Smooth muscle cell (in vitro differentiated cells): Measurements from ENCODE around the gene EIF5A. TPM values are rescaled to one million over a fixed set of nuclear protein-coding genes. Genes with fewer than 3 reads are reported as not detected.

Experiments used
- DNase-seq: peaks from one replicate; lab custom pipeline; 2025; ENCODE audit not compliant: unreplicated experiment; lab: John Stamatoyannopoulos, UW
- H2AFZ ChIP-seq: fragments of 200-600 bp; sonication (generic); 2 replicates; pipeline ENCODE4 v1.6.0; 2016; ENCODE audit warnings: antibody characterized with exemption, low read depth, mild to moderate bottlenecking
- H3F3A ChIP-seq: fragments of 200-600 bp; sonication (generic); 2 replicates; pipeline ENCODE4 v1.6.0; 2017; ENCODE audit warnings: antibody characterized with exemption, low read depth
- H3K27ac ChIP-seq: fragments of 200-600 bp; sonication (generic); 2 replicates; pipeline ENCODE4 v1.5.1; 2016; ENCODE audit warnings: low read depth, mild to moderate bottlenecking
- H3K27me3 ChIP-seq: fragments of 200-600 bp; sonication (generic); 2 replicates; pipeline ENCODE4 v1.6.1; 2016; ENCODE audit warnings: low read depth, mild to moderate bottlenecking
- H3K36me3 ChIP-seq: fragments of 200-600 bp; sonication (generic); 2 replicates; pipeline ENCODE4 v1.5.1; 2016; ENCODE audit warnings: low read depth
- H3K4me1 ChIP-seq: fragments of 200-600 bp; sonication (generic); 2 replicates; pipeline ENCODE4 v1.5.1; 2016; ENCODE audit warnings: low read depth
- H3K4me2 ChIP-seq: fragments of 200-600 bp; sonication (generic); 2 replicates; pipeline ENCODE4 v1.6.0; 2016; ENCODE audit warnings: mild to moderate bottlenecking
- H3K4me3 ChIP-seq: fragments of 200-600 bp; sonication (generic); 2 replicates; pipeline ENCODE4 v1.5.1; 2016; ENCODE audit warnings: mild to moderate bottlenecking
- H3K79me2 ChIP-seq: fragments of 200-600 bp; sonication (generic); 2 replicates; pipeline ENCODE4 v1.6.0; 2016; ENCODE audit warnings: low read depth, mild to moderate bottlenecking
- H3K9ac ChIP-seq: fragments of 200-600 bp; sonication (generic); 2 replicates; pipeline ENCODE4 v1.6.0; 2016; ENCODE audit warnings: low read depth
- H3K9me3 ChIP-seq: fragments of 200-600 bp; sonication (generic); replicated peaks from 2 replicates; pipeline ENCODE4 v1.5.1; 2016; ENCODE audit warnings: low read depth
- H4K20me1 ChIP-seq: fragments of 200-600 bp; sonication (generic); 2 replicates; pipeline ENCODE4 v1.6.0; 2016; ENCODE audit warnings: low read depth
- WGBS: methylation state at CpG from one replicate; pipeline ENCODE4 v1.1.7; 2016; ENCODE audit warnings: low lambda C conversion rate; 5-methylcytosine and 5-hydroxymethylcytosine counted together
- polyA plus RNA-seq: library from polyadenylated mRNA; unstranded; fragments of >200 nt; fragmentation: Nextera tagmentation; extraction: Ambion mirVana; gene quantifications from 2 replicates; pipeline ENCODE4 v1.2.1, GENCODE V29; 2016
- total RNA-seq: library from RNA; depleted of rRNA; stranded (reverse); fragments of >200 nt; gene quantifications from 2 replicates; pipeline ENCODE4 v1.2.3, GENCODE V29; 2014
- TF ChIP-seq, protein P1 (sequence below): fragments of 200-600 bp; sonication (generic); IDR thresholded peaks from 2 replicates; pipeline ENCODE4 v1.5.1; 2017; ENCODE audit warnings: borderline replicate concordance, mild to moderate bottlenecking, antibody characterized with exemption; ENCODE audit not compliant: insufficient read depth, poor library complexity, severe bottlenecking

EIF5A gene
- total and polyA plus RNA-seq, 2 experiments from 2014 or later, result 323 to 797 TPM

DNA sequence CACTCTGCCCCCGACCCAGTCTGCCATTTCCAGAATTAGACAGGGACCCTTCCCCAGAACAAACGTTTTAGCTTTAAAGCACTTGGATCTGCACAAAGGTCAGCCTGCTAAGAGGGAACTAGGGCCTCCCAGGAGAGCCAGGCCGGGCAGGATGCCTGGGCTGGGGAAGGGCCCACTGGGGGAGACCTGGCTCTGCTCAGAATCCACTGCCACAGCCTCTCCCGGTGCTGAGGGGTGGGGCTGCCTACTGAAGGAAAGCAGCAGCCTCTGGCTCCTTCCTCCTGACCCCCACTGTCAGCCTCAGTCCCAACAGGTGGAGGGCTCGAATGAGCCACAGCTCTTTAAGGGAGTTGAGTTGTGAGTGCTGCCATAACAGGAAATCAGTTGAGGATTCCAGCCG is 14.7 kb upstream of the EIF5A start:
- Histone ChIP-seq H3K79me2 (no peaks in the 10 kb centered on the region), H3K9me3 (no peaks in the 10 kb centered on the region), H3K4me2 (no peak overlapping the region), H3F3A (peaks cover 8% of the 10 kb centered on the region), H3K4me3 (no peak overlapping the region), H4K20me1 (no peaks in the 10 kb centered on the region), H3K9ac (no peak overlapping the region), H3K27me3 (peaks cover 50% of the 10 kb centered on the region), H3K4me1 (no peaks in the 10 kb centered on the region), H2AFZ (no peak overlapping the region), H3K27ac (no peak overlapping the region), H3K36me3 (no peaks in the 10 kb centered on the region)
- WGBS, result 62% methylated on average over 6 of the region's 6 CpGs
- TF ChIP-seq, protein P1, sequence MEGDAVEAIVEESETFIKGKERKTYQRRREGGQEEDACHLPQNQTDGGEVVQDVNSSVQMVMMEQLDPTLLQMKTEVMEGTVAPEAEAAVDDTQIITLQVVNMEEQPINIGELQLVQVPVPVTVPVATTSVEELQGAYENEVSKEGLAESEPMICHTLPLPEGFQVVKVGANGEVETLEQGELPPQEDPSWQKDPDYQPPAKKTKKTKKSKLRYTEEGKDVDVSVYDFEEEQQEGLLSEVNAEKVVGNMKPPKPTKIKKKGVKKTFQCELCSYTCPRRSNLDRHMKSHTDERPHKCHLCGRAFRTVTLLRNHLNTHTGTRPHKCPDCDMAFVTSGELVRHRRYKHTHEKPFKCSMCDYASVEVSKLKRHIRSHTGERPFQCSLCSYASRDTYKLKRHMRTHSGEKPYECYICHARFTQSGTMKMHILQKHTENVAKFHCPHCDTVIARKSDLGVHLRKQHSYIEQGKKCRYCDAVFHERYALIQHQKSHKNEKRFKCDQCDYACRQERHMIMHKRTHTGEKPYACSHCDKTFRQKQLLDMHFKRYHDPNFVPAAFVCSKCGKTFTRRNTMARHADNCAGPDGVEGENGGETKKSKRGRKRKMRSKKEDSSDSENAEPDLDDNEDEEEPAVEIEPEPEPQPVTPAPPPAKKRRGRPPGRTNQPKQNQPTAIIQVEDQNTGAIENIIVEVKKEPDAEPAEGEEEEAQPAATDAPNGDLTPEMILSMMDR, result no peak
- no peak for DNase-seq

DNA sequence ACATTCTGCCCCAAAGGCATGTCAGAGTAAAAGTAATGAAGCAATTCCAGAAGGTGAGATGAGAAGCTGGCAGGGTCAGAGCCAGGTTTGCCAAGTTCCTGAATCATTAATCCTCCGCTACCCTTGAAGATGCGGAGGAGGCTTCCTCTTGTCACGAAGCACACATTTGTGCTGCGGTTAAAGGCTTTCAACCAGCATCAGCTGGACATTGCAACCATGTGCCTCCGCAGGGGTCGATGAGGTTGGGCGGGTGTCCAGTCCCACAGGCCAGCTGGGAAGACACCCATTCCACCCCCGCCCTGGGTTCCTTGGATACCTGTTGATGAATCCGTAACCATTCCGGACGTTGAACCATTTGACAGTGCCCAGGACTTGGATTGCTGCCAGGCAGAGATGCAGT is 14.3 kb upstream of the EIF5A start:
- H3K27ac ChIP-seq, result no peak overlapping the region
- H3K9ac ChIP-seq, result no peak overlapping the region
- no peak for DNase-seq
- H3K9me3 ChIP-seq, result no peaks in the 10 kb centered on the region
- no peak overlapping the region for H3K4me3 ChIP-seq
- no peaks in the 10 kb centered on the region for H3K36me3 ChIP-seq
- no peaks in the 10 kb centered on the region for H3K79me2 ChIP-seq
- TF ChIP-seq, protein P1, result no peak
- H3F3A ChIP-seq, result peaks cover 8% of the 10 kb centered on the region
- no peaks in the 10 kb centered on the region for H4K20me1 ChIP-seq
- H3K4me2 ChIP-seq, result no peak overlapping the region
- no peaks in the 10 kb centered on the region for H3K4me1 ChIP-seq
- 93% methylated on average over 11 of the region's 11 CpGs for WGBS
- peaks cover 50% of the 10 kb centered on the region for H3K27me3 ChIP-seq
- H2AFZ ChIP-seq, result no peak overlapping the region

DNA sequence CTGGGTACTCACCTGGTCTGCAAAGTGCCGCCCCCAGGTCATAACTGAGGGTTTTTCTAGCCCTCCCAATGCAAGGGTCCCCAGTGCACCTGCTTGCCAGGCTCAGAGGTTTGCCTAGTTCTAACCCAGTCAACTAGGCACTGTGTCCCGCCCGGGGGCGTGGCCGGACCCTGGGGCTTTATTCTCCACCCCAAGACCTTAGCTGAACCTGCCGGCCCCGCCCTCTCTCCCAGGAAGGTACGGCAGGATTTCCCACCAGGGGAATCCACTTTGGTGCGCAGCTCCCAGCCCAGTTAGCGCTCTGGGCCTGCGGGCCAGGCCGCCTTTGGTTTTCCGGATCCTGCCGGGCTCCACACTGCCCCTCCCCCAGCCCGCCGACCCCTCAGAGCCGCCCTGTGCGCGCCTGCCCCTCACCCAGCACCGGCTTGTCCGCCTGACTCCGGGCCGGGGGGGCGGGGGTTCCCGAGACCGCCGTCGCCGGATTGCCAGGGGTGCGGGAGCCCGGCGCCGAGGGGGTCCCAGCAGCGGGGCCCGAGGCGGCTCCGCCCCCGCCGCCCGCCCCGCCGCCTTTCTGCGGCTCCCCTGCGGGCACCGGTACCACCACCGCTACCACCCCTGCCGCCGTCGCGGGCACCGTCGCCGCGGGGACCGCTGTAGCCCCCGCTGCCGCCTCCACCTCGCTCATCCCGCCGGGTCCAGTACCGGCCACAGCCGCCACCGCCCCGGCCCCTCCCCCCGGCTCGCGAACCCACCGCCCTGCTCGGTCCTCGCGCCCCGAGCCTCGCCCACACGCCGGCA is 13.4 kb upstream of the EIF5A start:
- H3K36me3 ChIP-seq, result no peaks in the 10 kb centered on the region
- peaks cover 8% of the 10 kb centered on the region for H3F3A ChIP-seq
- no peaks in the 10 kb centered on the region for H3K79me2 ChIP-seq
- no peaks in the 10 kb centered on the region for H3K4me1 ChIP-seq
- H3K27ac ChIP-seq, result no peak overlapping the region
- H3K9me3 ChIP-seq, result no peaks in the 10 kb centered on the region
- H3K4me3 ChIP-seq, result peak overlapping the region; percentile 35
- 14% methylated on average over 12 of the region's 75 CpGs for WGBS
- H3K4me2 ChIP-seq, result peak overlapping the region; percentile 85
- H3K27me3 ChIP-seq, result peaks cover 50% of the 10 kb centered on the region
- no peak overlapping the region for H3K9ac ChIP-seq
- DNase-seq, result no peak
- no peaks in the 10 kb centered on the region for H4K20me1 ChIP-seq
- no peak overlapping the region for H2AFZ ChIP-seq
- TF ChIP-seq, protein P1, result no peak
